GM21717 (cell line): Measurements from ENCODE around the gene RCCD1.
"Not testable (repeated sequence)": the region's sequence is repeated elsewhere in the genome, so short reads cannot be mapped to it uniquely, and the experiment has no call there.

Experiments used
- ATAC-seq: cut with Tn5 transposase; IDR thresholded peaks from one replicate; pipeline ENCODE4 v1.9.1; 2021; ENCODE audit warnings: mild to moderate bottlenecking, moderate library complexity; ENCODE audit not compliant: unreplicated experiment

RCCD1 gene

GRCh38 chr15:90918034-90918788 lies 36.5 kb upstream of the RCCD1 start:
- no peak for ATAC-seq

- ATAC-seq, result no peak
Measured at GRCh38 chr15:90918835-90919234, 35.8 kb upstream of the RCCD1 start.

GRCh38 chr15:90921887-90922286 lies 32.8 kb upstream of the RCCD1 start:
- no peak for ATAC-seq

- ATAC-seq, result peak; percentile 62
Measured at GRCh38 chr15:90922712-90923322, 31.9 kb upstream of the RCCD1 start.

- peak; percentile 77 for ATAC-seq
Measured at GRCh38 chr15:90924375-90924774, 30.3 kb upstream of the RCCD1 start.

- not testable (repeated sequence) for ATAC-seq
Measured at GRCh38 chr15:90926766-90927165, 27.9 kb upstream of the RCCD1 start.

GRCh38 chr15:90928106-90928505 lies 26.6 kb upstream of the RCCD1 start:
- not testable (repeated sequence) for ATAC-seq

- ATAC-seq, result no peak
Measured at GRCh38 chr15:90929246-90930019, 25.3 kb upstream of the RCCD1 start.

- no peak for ATAC-seq
Measured at GRCh38 chr15:90930861-90931574, 23.7 kb upstream of the RCCD1 start.

- ATAC-seq, result no peak
Measured at GRCh38 chr15:90931575-90931827, 23.2 kb upstream of the RCCD1 start.

- ATAC-seq, result peak; percentile 47
Measured at GRCh38 chr15:90931828-90932659, 22.6 kb upstream of the RCCD1 start, which contains the start of gene HDDC3. HDDC3 (minus strand) TSS chr15:90932549; CDS start chr15:90932540, 9 bp downstream.

- ATAC-seq, result no peak
Measured at GRCh38 chr15:90932660-90932991, 22.1 kb upstream of the RCCD1 start.

- ATAC-seq, result no peak
Measured at GRCh38 chr15:90933301-90933700, 21.4 kb upstream of the RCCD1 start.

GRCh38 chr15:90934256-90934948 lies 20.3 kb upstream of the RCCD1 start:
- peak; percentile 37 for ATAC-seq

GRCh38 chr15:90934949-90935751 lies 19.5 kb upstream of the RCCD1 start, which contains the start of gene UNC45A:
UNC45A (plus strand) TSS chr15:90935285; CDS start chr15:90935325, 40 bp downstream.
- peak; percentile 61 for ATAC-seq

GRCh38 chr15:90936823-90937222 lies 17.9 kb upstream of the RCCD1 start:
- ATAC-seq, result no peak

GRCh38 chr15:90938261-90938660 lies 16.4 kb upstream of the RCCD1 start:
- ATAC-seq, result no peak

GRCh38 chr15:90939756-90940155 lies 14.9 kb upstream of the RCCD1 start:
- ATAC-seq, result no peak

- no peak for ATAC-seq
Measured at GRCh38 chr15:90941038-90941437, 13.6 kb upstream of the RCCD1 start.
